Common myeloid progenitor, CD34-positive (primary cell): Measurements from ENCODE around the gene HAX1.

Experiments
- CTCF ChIA-PET: fragments of 350-600 bp; sonication (Branson Sonifier 250); formaldehyde crosslinking; loops from one replicate; lab custom pipeline; 2021; ENCODE audit warnings: antibody characterized with exemption; lab: Charles Lee
- POLR2A ChIA-PET: fragments of 350-600 bp; sonication (Branson Sonifier 250); formaldehyde crosslinking; loops from one replicate; lab custom pipeline; 2021; ENCODE audit warnings: antibody characterized with exemption; lab: Charles Lee
- DNase-seq, 3 donors: peaks; one replicate each; pipeline versions ENCODE4 v3.0.0 to v3.0.0-alpha.2; 2013
- H3K27ac ChIP-seq, 2 experiments: 1 replicate in 1 of 2; 2 replicates in 1 of 2; pipeline ENCODE4 v1.7.0; 2013; ENCODE audit warnings: inconsistent platforms in 2 of 2, low read length in 2 of 2, mild to moderate bottlenecking in 2 of 2, low read depth in 1 of 2, moderate library complexity in 1 of 2; ENCODE audit not compliant: severe bottlenecking in 2 of 2, insufficient read depth in 1 of 2, poor library complexity in 1 of 2
- H3K27me3 ChIP-seq, 5 experiments: replicated peaks in 2 of 5; 1 replicate in 3 of 5; 2 replicates in 2 of 5; pipeline versions ENCODE4 v1.6.1 to v1.7.0; 2013; ENCODE audit warnings: low read length in 4 of 5, mild to moderate bottlenecking in 2 of 5, moderate library complexity in 2 of 5, inconsistent platforms in 1 of 5; ENCODE audit not compliant: insufficient read depth in 5 of 5, control insufficient read depth in 4 of 5
- H3K36me3 ChIP-seq, 4 experiments: 1 replicate in 2 of 4; 2 replicates in 2 of 4; pipeline versions ENCODE4 v1.6.1 to v1.7.0; 2013; ENCODE audit warnings: low read length in 3 of 4, control low read depth in 1 of 4, mild to moderate bottlenecking in 1 of 4; ENCODE audit not compliant: control insufficient read depth in 4 of 4, insufficient read depth in 4 of 4
- H3K4me1 ChIP-seq, 4 experiments: 1 replicate in 3 of 4; 2 replicates in 1 of 4; pipeline versions ENCODE4 v1.6.1 to v1.7.1; 2013; ENCODE audit warnings: low read length in 3 of 4, mild to moderate bottlenecking in 3 of 4, control low read depth in 1 of 4, inconsistent platforms in 1 of 4, moderate library complexity in 1 of 4; ENCODE audit not compliant: control insufficient read depth in 4 of 4, insufficient read depth in 4 of 4; ENCODE audit errors: control extremely low read depth in 1 of 4
- H3K4me3 ChIP-seq, 7 experiments: 1 replicate in 4 of 7; 2 replicates in 3 of 7; pipeline versions ENCODE4 v1.5.1 to v1.7.0; 2013; ENCODE audit warnings: mild to moderate bottlenecking in 7 of 7, low read length in 6 of 7, moderate library complexity in 6 of 7, inconsistent platforms in 2 of 7, low read depth in 2 of 7, control low read depth in 1 of 7; ENCODE audit not compliant: insufficient read depth in 4 of 7, control insufficient read depth in 1 of 7; ENCODE audit errors: extremely low read depth in 1 of 7
- H3K9me3 ChIP-seq, 5 experiments: 1 replicate in 4 of 5; 2 replicates in 1 of 5; pipeline versions ENCODE4 v1.6.1 to v1.7.1; 2013; ENCODE audit warnings: low read length in 4 of 5, mild to moderate bottlenecking in 2 of 5, inconsistent platforms in 1 of 5, low read depth in 1 of 5, moderate library complexity in 1 of 5; ENCODE audit not compliant: control insufficient read depth in 4 of 5, insufficient read depth in 2 of 5; ENCODE audit errors: control extremely low read depth in 1 of 5
- WGBS: methylation state at CpG from one replicate; pipeline ENCODE4 v1.1.5; 2013; ENCODE audit not compliant: insufficient coverage; 5-methylcytosine and 5-hydroxymethylcytosine counted together

The HAX1 gene

DNA sequence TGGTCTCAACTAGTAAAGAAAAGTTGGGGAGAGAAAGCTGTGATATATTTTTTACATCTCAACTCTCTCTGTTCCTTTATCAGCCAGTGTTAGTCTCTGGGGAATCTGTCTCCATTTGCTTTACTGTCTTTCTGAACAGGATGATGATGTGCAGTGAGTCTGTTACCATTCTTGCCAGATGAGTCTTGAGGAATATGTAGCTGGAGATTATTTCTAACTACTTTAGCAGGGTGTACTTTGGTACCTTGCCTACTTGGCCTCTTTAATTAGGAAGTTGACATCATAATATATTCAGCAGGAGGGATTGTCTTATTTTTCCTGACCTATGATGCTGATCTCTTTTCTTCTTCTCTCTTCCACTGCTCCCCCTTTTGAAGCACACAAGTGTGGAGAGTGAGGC, 15.7 kb upstream of the HAX1 start:
- H3K36me3 ChIP-seq = peaks cover 40 to 92% (median 74%) of the 10 kb centered on the region in 4 experiments
- H3K27me3 ChIP-seq = no peaks in the 10 kb centered on the region
- no peaks in the 10 kb centered on the region for H3K4me1 ChIP-seq
- ChIA-PET POLR2A (no interaction called here), CTCF (interaction anchor here (0.7 to 1.1 kb wide), 2 partner anchors 9 to 46 kb away, joined by 3 read pairs; no protein-coding TSS in a partner anchor)
- no peak overlapping the region for H3K4me3 ChIP-seq
- DNase-seq = no peak
- no peak overlapping the region for H3K27ac ChIP-seq
- H3K9me3 ChIP-seq = no peaks in the 10 kb centered on the region

DNA sequence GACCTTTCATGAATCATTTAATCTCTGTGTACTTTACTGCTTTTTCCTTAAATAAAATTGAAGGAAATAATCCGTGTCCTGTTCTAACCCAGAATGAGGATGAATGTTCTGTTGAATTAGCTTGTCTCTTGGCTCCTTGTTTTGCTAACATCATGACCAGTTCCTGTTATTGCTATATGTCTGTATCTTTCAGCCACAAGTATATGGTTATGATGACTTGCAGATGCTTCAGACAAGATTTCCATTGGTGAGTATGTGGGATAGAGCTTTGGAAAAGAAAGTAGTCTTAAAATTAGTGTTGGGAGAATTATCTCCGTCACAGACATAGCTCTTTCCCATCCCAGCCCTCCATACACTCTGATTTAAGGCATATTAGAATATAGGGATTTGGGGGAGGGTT, 13.6 kb upstream of the HAX1 start:
- Histone ChIP-seq H3K4me3 (no peak overlapping the region), H3K27me3 (no peaks in the 10 kb centered on the region), H3K27ac (no peak overlapping the region), H3K9me3 (no peaks in the 10 kb centered on the region), H3K4me1 (peaks cover 0 to 4% (median 0%) of the 10 kb centered on the region in 4 experiments), H3K36me3 (peaks cover 50 to 99% (median 84%) of the 10 kb centered on the region in 4 experiments)
- ChIA-PET CTCF (interaction anchor here (0.6 to 2.9 kb wide), 10 partner anchors 9 to 76 kb away, joined by 3 to 11 read pairs (median 4); partner anchors contain the start of gene HAX1), POLR2A (interaction anchor here (0.7 kb wide), 1 partner anchor 988 kb away, joined by 5 read pairs; no protein-coding TSS in a partner anchor)
- WGBS = 100% methylated on average over 1 of the region's 2 CpGs
- no peak for DNase-seq

- no CpG with 5 or more reads among the region's 1 CpG for WGBS
- POLR2A ChIA-PET = no interaction called here
- H3K4me3 ChIP-seq = no peak overlapping the region
- DNase-seq = no peak
- H3K9me3 ChIP-seq = no peaks in the 10 kb centered on the region
- no peaks in the 10 kb centered on the region for H3K27me3 ChIP-seq
- H3K4me1 ChIP-seq = peaks cover 0 to 7% (median 0%) of the 10 kb centered on the region in 4 experiments
- peaks cover 49 to 98% (median 79%) of the 10 kb centered on the region in 4 experiments for H3K36me3 ChIP-seq
- CTCF ChIA-PET = interaction anchor here (0.7 to 2.9 kb wide), 3 partner anchors 11 to 56 kb away, joined by 3 to 11 read pairs (median 4); partner anchors contain the start of gene HAX1
- H3K27ac ChIP-seq = no peak overlapping the region
Measured at GRCh38 chr1:154260127-154260526, 12.3 kb upstream of the HAX1 start.

DNA sequence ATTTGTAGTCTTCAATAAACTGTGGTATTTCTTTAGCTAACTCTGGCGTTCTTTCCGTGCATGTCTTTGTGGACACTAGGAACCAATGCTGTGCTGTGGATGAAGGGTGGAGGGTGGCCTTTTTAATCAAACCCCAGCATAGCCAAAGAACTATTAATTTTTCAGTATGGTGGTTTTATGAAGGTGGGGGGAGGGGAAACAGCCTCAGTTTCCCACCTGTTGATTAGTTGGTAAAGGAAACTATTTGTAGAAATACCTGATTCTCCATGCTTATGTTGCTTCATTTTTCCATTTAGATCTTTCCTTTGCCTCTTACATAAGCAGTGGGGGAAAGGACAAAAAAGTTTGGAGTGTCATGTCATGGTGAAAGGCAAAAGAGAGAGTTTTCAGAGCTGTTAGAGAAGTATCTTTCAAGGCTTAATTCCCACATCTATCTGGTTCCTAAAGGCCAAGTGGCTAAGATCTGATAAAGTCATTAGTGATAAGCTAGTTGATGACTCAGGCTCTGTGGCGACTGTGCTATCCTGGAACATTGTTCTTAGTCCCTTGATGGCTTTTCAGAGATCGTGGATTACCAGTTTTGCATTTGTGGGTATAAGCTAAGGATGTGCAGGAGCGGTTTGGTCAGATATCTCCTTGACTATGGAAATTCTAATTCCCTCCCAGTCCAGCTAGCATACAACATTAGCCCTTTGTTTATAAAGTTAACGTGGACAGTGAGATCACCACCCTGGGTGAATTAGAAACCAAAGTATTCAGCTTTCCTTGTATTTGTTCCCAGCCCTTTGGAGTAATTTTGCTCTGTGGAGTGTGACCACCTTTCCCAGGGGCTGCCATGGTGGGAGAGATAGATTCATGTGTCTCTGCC, 8.7 kb upstream of the HAX1 start:
- peak overlapping the region in 1 of 2 experiments; percentile 45 for H3K27ac ChIP-seq
- WGBS = 100% methylated on average over 1 of the region's 6 CpGs
- POLR2A ChIA-PET = interaction anchor here (1.1 kb wide), 1 partner anchor 43 kb away, joined by 3 read pairs; the partner anchor contains the start of gene UBAP2L

GRCh38 chr1:154264454-154264853, 8.0 kb upstream of the HAX1 start:
- Histone ChIP-seq H3K27me3 (no peaks in the 10 kb centered on the region), H3K9me3 (no peaks in the 10 kb centered on the region), H3K4me3 (no peak overlapping the region), H3K4me1 (peaks cover 0 to 7% (median 0%) of the 10 kb centered on the region in 4 experiments), H3K27ac (peak overlapping the region in 1 of 2 experiments; percentile 45), H3K36me3 (peaks cover 36 to 86% (median 66%) of the 10 kb centered on the region in 4 experiments)
- CTCF ChIA-PET = interaction anchor here (1.1 to 1.8 kb wide), 2 partner anchors 9 to 65 kb away, joined by 3 to 5 read pairs; no protein-coding TSS in a partner anchor
- POLR2A ChIA-PET = no interaction called here
- 100% methylated on average over 1 of the region's 1 CpG for WGBS
- no peak for DNase-seq

More for the DNA sequence above, 8.7 kb upstream of the HAX1 start:
- Histone ChIP-seq H3K4me3 (no peak overlapping the region), H3K27me3 (no peaks in the 10 kb centered on the region), H3K4me1 (peaks cover 0 to 7% (median 0%) of the 10 kb centered on the region in 4 experiments), H3K36me3 (peaks cover 39 to 84% (median 62%) of the 10 kb centered on the region in 4 experiments), H3K9me3 (no peaks in the 10 kb centered on the region)
- DNase-seq = no peak
- CTCF ChIA-PET = interaction anchor here (1.1 to 3.1 kb wide), 4 partner anchors 8 to 19 kb away, joined by 3 to 16 read pairs (median 3); partner anchors contain the start of gene HAX1

- DNase-seq = no peak
- no peak overlapping the region for H3K27ac ChIP-seq
- peaks cover 25 to 84% (median 61%) of the 10 kb centered on the region in 4 experiments for H3K36me3 ChIP-seq
- H3K27me3 ChIP-seq = no peaks in the 10 kb centered on the region
- peaks cover 0 to 7% (median 0%) of the 10 kb centered on the region in 4 experiments for H3K4me1 ChIP-seq
- H3K4me3 ChIP-seq = no peak overlapping the region
- ChIA-PET CTCF (interaction anchor here (1.1 to 2.0 kb wide), 3 partner anchors 9 to 69 kb away, joined by 3 to 5 read pairs (median 5); no protein-coding TSS in a partner anchor), POLR2A (no interaction called here)
- WGBS = 100% methylated on average over 1 of the region's 4 CpGs
- H3K9me3 ChIP-seq = no peaks in the 10 kb centered on the region
Measured at GRCh38 chr1:154265586-154265985, 6.8 kb upstream of the HAX1 start.
